H1 (cell line): ENCODE results near the gene CCDC86.

Experiments used
- POLR2AphosphoS5 ChIP-seq: IDR thresholded peaks from 2 replicates; pipeline ENCODE4 v1.6.1; 2011; ENCODE audit warnings: low read depth, low read length
- TF ChIP-seq, protein P1 (sequence below), 3 experiments: IDR thresholded peaks; 1 replicate in 2 of 3; 2 replicates in 1 of 3; pipeline versions ENCODE4 v1.5.1 to v1.6.1; 2011; ENCODE audit warnings: low read length in 3 of 3, mild to moderate bottlenecking in 3 of 3, inconsistent platforms in 2 of 3, low read depth in 1 of 3, moderate library complexity in 1 of 3; ENCODE audit not compliant: insufficient read depth in 1 of 3; ENCODE audit errors: control extremely low read depth in 1 of 3

- no peak for TF ChIP-seq POLR2AphosphoS5
- TF ChIP-seq, protein P1, sequence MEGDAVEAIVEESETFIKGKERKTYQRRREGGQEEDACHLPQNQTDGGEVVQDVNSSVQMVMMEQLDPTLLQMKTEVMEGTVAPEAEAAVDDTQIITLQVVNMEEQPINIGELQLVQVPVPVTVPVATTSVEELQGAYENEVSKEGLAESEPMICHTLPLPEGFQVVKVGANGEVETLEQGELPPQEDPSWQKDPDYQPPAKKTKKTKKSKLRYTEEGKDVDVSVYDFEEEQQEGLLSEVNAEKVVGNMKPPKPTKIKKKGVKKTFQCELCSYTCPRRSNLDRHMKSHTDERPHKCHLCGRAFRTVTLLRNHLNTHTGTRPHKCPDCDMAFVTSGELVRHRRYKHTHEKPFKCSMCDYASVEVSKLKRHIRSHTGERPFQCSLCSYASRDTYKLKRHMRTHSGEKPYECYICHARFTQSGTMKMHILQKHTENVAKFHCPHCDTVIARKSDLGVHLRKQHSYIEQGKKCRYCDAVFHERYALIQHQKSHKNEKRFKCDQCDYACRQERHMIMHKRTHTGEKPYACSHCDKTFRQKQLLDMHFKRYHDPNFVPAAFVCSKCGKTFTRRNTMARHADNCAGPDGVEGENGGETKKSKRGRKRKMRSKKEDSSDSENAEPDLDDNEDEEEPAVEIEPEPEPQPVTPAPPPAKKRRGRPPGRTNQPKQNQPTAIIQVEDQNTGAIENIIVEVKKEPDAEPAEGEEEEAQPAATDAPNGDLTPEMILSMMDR (IDR thresholded peaks at IDR 0.05; ENCODE audit: control extremely low read depth in 1 of 3, insufficient read depth in 1 of 3, low read depth in 1 of 3, low read length in 3 of 3), result no peak
Measured at GRCh38 chr11:60876168-60876485, 34.2 kb downstream of the CCDC86 start.
